Transverse colon (tissue), 4 donors: ENCODE results near the gene CHPF2. TPM values are rescaled to one million over a fixed set of nuclear protein-coding genes. Genes with fewer than 3 reads are reported as not detected.
A peak's percentile ranks its signal among the peaks of the same experiment; 100 is the strongest.

ENCODE experiments used
- DNase-seq: peaks from one replicate; pipeline ENCODE4 v3.0.0-alpha.2; 2019
- H3K27ac ChIP-seq, 4 donors: fragments of 200-600 bp; sonication (generic); 2 replicates each; pipeline ENCODE4 v1.5.1; 2016 to 2018; ENCODE audit warnings: inconsistent platforms in 4 of 4
- H3K27me3 ChIP-seq: fragments of 200-600 bp; sonication (generic); 2 replicates; pipeline ENCODE4 v1.5.1; 2017; ENCODE audit warnings: inconsistent platforms
- H3K36me3 ChIP-seq, 4 donors: fragments of 200-600 bp; sonication (generic); 2 replicates each; pipeline ENCODE4 v1.5.1; 2017 to 2019; ENCODE audit warnings: inconsistent platforms in 4 of 4
- H3K4me1 ChIP-seq, 4 donors: fragments of 200-600 bp; sonication (generic); 2 replicates each; pipeline ENCODE4 v1.5.1; 2017 to 2020; ENCODE audit warnings: inconsistent platforms in 4 of 4
- H3K4me3 ChIP-seq, 4 donors: fragments of 200-600 bp; sonication (generic); 1 replicate in 1 of 4; 2 replicates in 3 of 4; pipeline versions ENCODE4 v1.5.1 to v1.6.1; 2017 to 2019; ENCODE audit warnings: inconsistent platforms in 4 of 4
- H3K9me3 ChIP-seq, 2 donors: fragments of 200-600 bp; sonication (generic); 2 replicates each; pipeline ENCODE4 v1.5.1; 2017 to 2019; ENCODE audit warnings: inconsistent platforms in 2 of 2
- CTCF ChIP-seq, 5 experiments: fragments of 200-600 bp in 3 of 5; fragments of 450-650 bp in 2 of 5; sonication (generic) in 3 of 5; IDR thresholded peaks; 1 replicate in 2 of 5; 2 replicates in 3 of 5; pipeline ENCODE4 v1.5.1; 2016 to 2017; ENCODE audit warnings: antibody characterized with exemption in 5 of 5, inconsistent platforms in 3 of 5, mild to moderate bottlenecking in 2 of 5, moderate library complexity in 1 of 5
- EP300 ChIP-seq: sonication (generic); formaldehyde crosslinking; IDR thresholded peaks from one replicate; pipeline ENCODE4 v1.6.1; 2017; ENCODE audit warnings: antibody characterized with exemption, low read depth
- POLR2A ChIP-seq: fragments of 450-650 bp; IDR thresholded peaks from one replicate; pipeline ENCODE4 v1.6.1; 2016; ENCODE audit warnings: antibody characterized with exemption, mild to moderate bottlenecking, moderate library complexity
- POLR2AphosphoS5 ChIP-seq, 3 donors: sonication (generic); formaldehyde crosslinking; IDR thresholded peaks; one replicate each; pipeline ENCODE4 v1.6.1; 2016; ENCODE audit warnings: antibody characterized with exemption in 3 of 3
- WGBS, 2 donors: methylation state at CpG; one replicate each; pipeline ENCODE4 v1.1.5; 2018; ENCODE audit warnings: low coverage in 1 of 2; 5-methylcytosine and 5-hydroxymethylcytosine counted together
- in situ Hi-C, 4 donors: fragments of 200-750 bp; cut with MboI; loops; one replicate each; pipeline versions ENCODE4 v1.15.0 to v1.15.1; 2017; ENCODE audit warnings: low sequenced_read_pairs in 3 of 4, low pct_ligation_motif_present in 1 of 4, low pct_unique_long_range_greater_than_20kb in 1 of 4
- intact Hi-C: fragments of 100-400 bp; cut with DNase I; formaldehyde crosslinking; loops from one replicate; pipeline ENCODE4 v1.15.1; 2023; ENCODE audit warnings: low total_unique reads
- total RNA-seq, 4 donors: library from RNA; depleted of rRNA; stranded (reverse); fragments of >200 nt; gene quantifications; one replicate each; pipeline ENCODE4 v1.1.0, GENCODE V29; 2016

The CHPF2 gene
- total RNA-seq, 4 donors from 2014 or later = 48.4 to 104 (median 50.9) TPM

- 90% methylated on average over 9 of the region's 9 CpGs; no CpG with 5 or more reads in 1 of the 2 donors for WGBS, 2 donors
- no peak for DNase-seq
- Histone ChIP-seq H3K4me3 (no peak overlapping the region), H3K4me1 (peaks cover 0 to 23% (median 8%) of the 10 kb centered on the region in 4 donors), H3K9me3 (no peaks in the 10 kb centered on the region), H3K27me3 (peaks cover 16% of the 10 kb centered on the region), H3K27ac (no peak overlapping the region), H3K36me3 (no peaks in the 10 kb centered on the region)
- intact Hi-C loops = no loop called here
- no peak for TF ChIP-seq POLR2A
- no peak for TF ChIP-seq CTCF (IDR thresholded peaks at IDR 0.05)
- TF ChIP-seq POLR2AphosphoS5 (IDR thresholded peaks at IDR 0.05) = no peak
- TF ChIP-seq EP300 = no peak
- in situ Hi-C loops = no loop called here
These were observed 42.1 kb downstream of the CHPF2 start for GRCh38 chr7:151274396-151274795.

- H3K27ac ChIP-seq = no peak overlapping the region
- in situ Hi-C loops = no loop called here
- DNase-seq = no peak
- TF ChIP-seq POLR2AphosphoS5 (IDR thresholded peaks at IDR 0.05) (no peak), CTCF (IDR thresholded peaks at IDR 0.05) (no peak), EP300 (no peak), POLR2A (no peak)
- intact Hi-C loops = no loop called here
- no peak overlapping the region for H3K4me3 ChIP-seq
- 83 to 87% methylated on average over 2 to 17 of the region's 17 CpGs for WGBS, 2 donors
- no peaks in the 10 kb centered on the region for H3K9me3 ChIP-seq
- peaks cover 0 to 23% (median 8%) of the 10 kb centered on the region in 4 donors for H3K4me1 ChIP-seq
- no peaks in the 10 kb centered on the region for H3K36me3 ChIP-seq
- peaks cover 16% of the 10 kb centered on the region for H3K27me3 ChIP-seq
These were observed 42.9 kb downstream of the CHPF2 start for GRCh38 chr7:151274936-151275812.

GRCh38 chr7:151275813-151276577, 43.7 kb downstream of the CHPF2 start:
- no peaks in the 10 kb centered on the region for H3K36me3 ChIP-seq
- peaks cover 16% of the 10 kb centered on the region for H3K27me3 ChIP-seq
- TF ChIP-seq POLR2AphosphoS5 (IDR thresholded peaks at IDR 0.05) (no peak), POLR2A (no peak), CTCF (IDR thresholded peaks at IDR 0.05) (no peak)
- H3K27ac ChIP-seq = peak overlapping the region in 1 of 4 donors; percentile 41
- intact Hi-C loops (no loop called here), in situ Hi-C loops (no loop called here)
- H3K4me3 ChIP-seq = peak overlapping the region in 1 of 4 donors; percentile 51
- 14 to 19% methylated on average over 5 to 10 of the region's 10 CpGs for WGBS, 2 donors
- no peak for DNase-seq
- H3K9me3 ChIP-seq = no peaks in the 10 kb centered on the region
- peaks cover 0 to 23% (median 8%) of the 10 kb centered on the region in 4 donors for H3K4me1 ChIP-seq
